Muscle layer of colon (tissue), 2 donors: ENCODE measurements around the gene SGCD.

Source experiments
- H3K27ac ChIP-seq: one replicate; pipeline ENCODE4 v1.7.0; 2013; ENCODE audit warnings: low read depth, mild to moderate bottlenecking, low read length, moderate library complexity
- H3K27me3 ChIP-seq, 2 donors: one replicate each; pipeline ENCODE4 v1.7.0; 2013; ENCODE audit warnings: low read length in 2 of 2, mild to moderate bottlenecking in 2 of 2; ENCODE audit not compliant: insufficient read depth in 2 of 2, control insufficient read depth in 1 of 2
- H3K36me3 ChIP-seq: one replicate; pipeline ENCODE4 v1.7.0; 2013; ENCODE audit warnings: mild to moderate bottlenecking, low read length; ENCODE audit not compliant: insufficient read depth
- H3K4me1 ChIP-seq: one replicate; pipeline ENCODE4 v1.7.0; 2013; ENCODE audit warnings: mild to moderate bottlenecking, low read length; ENCODE audit not compliant: insufficient read depth
- H3K4me3 ChIP-seq, 2 donors: one replicate each; pipeline ENCODE4 v1.7.0; 2013; ENCODE audit warnings: low read length in 2 of 2, low read depth in 1 of 2, mild to moderate bottlenecking in 1 of 2, moderate library complexity in 1 of 2
- H3K9ac ChIP-seq: one replicate; pipeline ENCODE4 v1.7.0; 2013; ENCODE audit warnings: low read length
- H3K9me3 ChIP-seq: one replicate; pipeline ENCODE4 v1.7.0; 2013; ENCODE audit warnings: mild to moderate bottlenecking, low read length
- donor health status: abdominal sarcoma.
- donor health status: Adenocarcinoma of cecum.

Gene SGCD

GRCh38 chr5:156481741-156482140 is 154.8 kb downstream of the SGCD start:
- no peak overlapping the region for H3K9ac ChIP-seq

DNA sequence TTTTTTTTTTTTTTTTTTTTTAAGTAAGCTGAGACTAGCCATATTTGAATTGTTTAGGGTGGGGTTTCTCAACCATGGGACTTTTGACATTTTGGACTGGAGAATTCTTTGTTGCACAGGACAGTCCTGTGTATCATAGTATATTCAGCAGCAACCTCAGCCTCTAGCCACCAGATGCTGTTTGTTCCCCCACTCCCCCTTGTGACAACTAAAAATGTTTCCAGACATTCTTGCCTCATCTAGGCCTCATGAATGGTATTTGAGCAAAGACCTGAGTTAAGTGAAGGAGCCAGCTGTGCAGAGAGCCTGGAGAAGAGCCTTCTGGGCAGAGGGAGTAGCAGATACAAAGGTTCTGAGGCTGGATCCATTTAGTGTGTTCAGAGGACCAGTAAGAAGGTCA is 155.9 kb downstream of the SGCD start:
- Histone ChIP-seq H3K9me3 (no peaks in the 10 kb centered on the region), H3K4me3 (no peak overlapping the region), H3K27me3 (no peaks in the 10 kb centered on the region), H3K36me3 (no peaks in the 10 kb centered on the region), H3K27ac (no peak overlapping the region), H3K9ac (no peak overlapping the region), H3K4me1 (no peaks in the 10 kb centered on the region)

More at GRCh38 chr5:156481741-156482140, 154.8 kb downstream of the SGCD start:
- Histone ChIP-seq H3K36me3 (no peaks in the 10 kb centered on the region), H3K4me3 (no peak overlapping the region), H3K27me3 (no peaks in the 10 kb centered on the region), H3K27ac (no peak overlapping the region), H3K4me1 (no peaks in the 10 kb centered on the region), H3K9me3 (no peaks in the 10 kb centered on the region)

GRCh38 chr5:156486394-156487238 is 159.7 kb downstream of the SGCD start:
- H3K4me3 ChIP-seq, result no peak overlapping the region
- no peak overlapping the region for H3K27ac ChIP-seq
- no peak overlapping the region for H3K9ac ChIP-seq
- no peaks in the 10 kb centered on the region for H3K27me3 ChIP-seq
- H3K36me3 ChIP-seq, result no peaks in the 10 kb centered on the region
- H3K4me1 ChIP-seq, result no peaks in the 10 kb centered on the region
- no peaks in the 10 kb centered on the region for H3K9me3 ChIP-seq

DNA sequence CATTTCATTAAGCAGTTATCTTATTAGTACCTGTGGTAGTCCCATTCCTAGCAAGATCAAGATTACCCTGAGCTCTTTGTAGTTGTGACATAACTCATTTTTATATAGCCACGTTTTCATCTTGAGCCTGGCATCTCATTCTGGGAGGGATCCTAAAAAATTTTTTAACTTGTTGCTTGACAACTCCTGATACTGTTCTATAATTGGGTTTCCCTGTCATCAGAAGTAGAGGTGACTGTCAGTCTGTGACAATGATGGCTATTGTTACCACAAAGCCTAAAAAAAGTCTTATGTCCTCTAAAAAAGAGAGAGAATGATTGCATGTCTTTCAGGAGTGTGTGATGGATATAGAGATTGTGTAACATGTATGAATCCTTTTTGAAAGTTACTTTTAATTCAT is 164.8 kb downstream of the SGCD start:
- Histone ChIP-seq H3K9ac (no peak overlapping the region), H3K27me3 (no peaks in the 10 kb centered on the region), H3K9me3 (no peaks in the 10 kb centered on the region), H3K36me3 (no peaks in the 10 kb centered on the region), H3K4me1 (peaks cover 19% of the 10 kb centered on the region), H3K27ac (no peak overlapping the region), H3K4me3 (no peak overlapping the region)

DNA sequence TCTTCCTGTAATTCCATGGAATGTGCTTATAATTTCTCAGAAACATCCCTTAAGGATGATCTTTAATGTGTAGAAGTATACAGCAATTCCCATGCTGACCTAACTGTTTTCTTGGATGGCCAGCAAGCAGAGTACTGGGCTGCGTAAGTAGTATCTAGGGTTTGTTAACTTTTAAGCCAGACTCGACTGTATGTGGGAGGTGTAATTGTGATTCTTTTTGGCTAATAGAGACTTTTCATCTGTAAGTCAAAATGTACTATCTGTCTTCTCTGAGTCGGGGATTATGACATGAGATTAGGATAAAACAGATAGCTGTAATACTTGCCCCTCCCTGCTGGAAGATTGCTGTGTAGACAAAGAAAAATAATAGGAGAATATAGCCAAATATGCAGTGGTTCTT is 169.3 kb downstream of the SGCD start:
- Histone ChIP-seq H3K9me3 (no peaks in the 10 kb centered on the region), H3K4me3 (no peak overlapping the region), H3K36me3 (no peaks in the 10 kb centered on the region), H3K27ac (no peak overlapping the region), H3K27me3 (no peaks in the 10 kb centered on the region), H3K9ac (no peak overlapping the region), H3K4me1 (peaks cover 30% of the 10 kb centered on the region)

DNA sequence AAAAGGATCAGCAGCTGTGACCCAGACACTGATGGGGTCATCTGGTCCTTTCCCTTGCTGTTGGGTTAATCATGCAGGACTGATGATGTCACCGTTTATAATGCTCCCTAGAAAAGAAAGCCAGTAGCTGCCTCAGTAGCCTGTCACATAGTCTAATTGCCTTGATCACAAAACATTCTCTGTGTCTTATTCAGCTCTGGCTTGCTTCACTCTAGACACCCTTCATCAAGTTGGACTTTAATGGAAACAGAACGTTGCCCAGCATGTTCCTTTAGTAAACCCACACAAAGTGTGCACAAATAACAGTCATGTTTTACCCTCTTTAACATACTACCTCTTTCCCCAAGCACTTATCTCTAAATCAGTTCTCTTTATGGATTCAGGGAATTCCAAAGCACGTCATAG is 170.8 kb downstream of the SGCD start:
- H3K27me3 ChIP-seq, result no peaks in the 10 kb centered on the region
- H3K27ac ChIP-seq, result no peak overlapping the region
- no peak overlapping the region for H3K9ac ChIP-seq
- H3K36me3 ChIP-seq, result no peaks in the 10 kb centered on the region
- H3K4me3 ChIP-seq, result no peak overlapping the region
- H3K4me1 ChIP-seq, result peaks cover 30% of the 10 kb centered on the region
- H3K9me3 ChIP-seq, result no peaks in the 10 kb centered on the region

DNA sequence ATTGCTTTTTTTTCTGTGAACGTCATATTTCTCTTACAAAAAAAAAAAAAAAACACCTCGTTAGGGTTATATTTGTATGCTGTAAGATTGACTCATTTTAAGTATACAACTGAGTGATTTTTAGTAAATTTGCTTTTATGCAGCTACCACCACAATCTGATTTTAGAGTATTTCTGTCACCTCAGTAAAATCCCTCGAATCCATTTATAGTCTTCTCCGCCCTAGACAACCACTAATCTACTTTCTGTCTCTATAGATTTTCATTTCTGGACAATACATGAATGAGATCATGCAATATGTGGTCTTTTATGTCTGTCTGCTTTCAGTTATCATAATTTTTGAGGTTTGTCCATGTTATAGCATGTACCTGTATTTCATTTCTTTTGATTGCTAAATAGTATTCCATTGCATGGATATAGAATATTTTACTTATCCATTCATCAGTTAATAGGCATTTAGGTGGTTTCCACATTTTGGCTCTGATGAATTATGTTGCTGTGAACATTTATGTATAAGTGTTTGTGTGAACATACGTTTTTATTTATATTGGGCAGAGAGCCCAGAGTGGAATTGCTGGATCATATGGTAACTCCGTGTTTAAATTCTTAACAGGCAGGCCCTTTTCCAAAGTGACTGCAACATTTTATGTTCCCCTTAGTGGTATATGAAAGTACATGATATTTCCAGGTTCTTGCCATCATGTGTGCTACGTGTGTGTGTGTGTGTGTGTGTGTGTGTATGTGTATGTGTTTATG is 171.4 kb downstream of the SGCD start:
- Histone ChIP-seq H3K4me3 (no peak overlapping the region), H3K9me3 (no peaks in the 10 kb centered on the region), H3K36me3 (no peaks in the 10 kb centered on the region), H3K4me1 (peaks cover 30% of the 10 kb centered on the region), H3K9ac (no peak overlapping the region), H3K27ac (no peak overlapping the region), H3K27me3 (no peaks in the 10 kb centered on the region)

DNA sequence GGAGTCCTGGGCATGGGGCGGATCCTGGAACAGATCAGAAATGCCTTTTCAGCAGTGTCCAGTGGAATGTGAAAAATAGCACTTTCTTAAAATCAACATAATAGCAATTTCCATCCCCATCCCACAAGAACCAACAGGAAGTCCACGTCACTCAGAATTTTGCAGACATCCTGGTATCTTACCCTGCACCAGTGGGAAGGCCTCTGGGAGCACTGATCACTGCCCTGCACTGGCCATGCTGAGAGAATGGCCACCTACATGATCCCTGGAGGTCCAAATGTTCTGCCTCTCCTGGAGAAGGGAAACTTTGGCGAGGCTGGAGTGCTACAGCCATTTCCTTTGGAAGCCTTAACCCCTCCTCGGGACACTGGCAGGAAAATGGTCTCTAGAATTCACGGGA is 173.8 kb downstream of the SGCD start:
- H3K27ac ChIP-seq, result no peak overlapping the region
- H3K27me3 ChIP-seq, result no peaks in the 10 kb centered on the region
- peaks cover 22% of the 10 kb centered on the region for H3K4me1 ChIP-seq
- H3K9me3 ChIP-seq, result no peaks in the 10 kb centered on the region
- no peak overlapping the region for H3K4me3 ChIP-seq
- no peaks in the 10 kb centered on the region for H3K36me3 ChIP-seq
- no peak overlapping the region for H3K9ac ChIP-seq

DNA sequence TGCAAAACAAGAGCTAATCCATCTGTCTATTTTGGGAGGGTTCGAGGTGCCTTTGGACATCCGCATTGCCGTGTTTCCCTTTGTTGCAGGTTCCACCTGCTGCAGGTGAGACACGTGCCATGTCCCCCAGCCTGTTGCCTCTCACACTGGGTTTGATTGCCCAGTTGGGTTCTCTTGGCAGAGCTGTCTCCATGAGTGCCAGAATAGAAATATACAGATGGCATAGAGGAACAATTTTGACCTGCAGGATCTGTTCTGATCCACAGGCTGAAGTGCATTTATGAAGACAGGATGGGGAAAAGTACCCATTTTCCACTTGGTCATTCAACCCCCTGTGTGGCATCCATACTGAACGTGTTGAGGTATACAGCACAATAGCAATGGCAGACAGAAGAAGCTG is 178.1 kb downstream of the SGCD start:
- Histone ChIP-seq H3K4me3 (no peak overlapping the region), H3K27ac (no peak overlapping the region), H3K9ac (no peak overlapping the region), H3K36me3 (no peaks in the 10 kb centered on the region), H3K4me1 (no peaks in the 10 kb centered on the region), H3K9me3 (no peaks in the 10 kb centered on the region), H3K27me3 (no peaks in the 10 kb centered on the region)

GRCh38 chr5:156513123-156513815 is 186.3 kb downstream of the SGCD start:
- Histone ChIP-seq H3K4me1 (no peaks in the 10 kb centered on the region), H3K27me3 (no peaks in the 10 kb centered on the region), H3K4me3 (no peak overlapping the region), H3K27ac (no peak overlapping the region), H3K9ac (no peak overlapping the region), H3K9me3 (no peaks in the 10 kb centered on the region), H3K36me3 (no peaks in the 10 kb centered on the region)

- no peaks in the 10 kb centered on the region for H3K9me3 ChIP-seq
Measured at GRCh38 chr5:156515121-156515520, 188.2 kb downstream of the SGCD start.

More at GRCh38 chr5:156515121-156515520, 188.2 kb downstream of the SGCD start:
- Histone ChIP-seq H3K27me3 (no peaks in the 10 kb centered on the region), H3K36me3 (no peaks in the 10 kb centered on the region), H3K4me3 (no peak overlapping the region), H3K4me1 (no peaks in the 10 kb centered on the region), H3K27ac (no peak overlapping the region), H3K9ac (no peak overlapping the region)
